ENCODE measurements around the gene POP4. TPM values are rescaled to one million over a fixed set of nuclear protein-coding genes. Genes with fewer than 3 reads are reported as not detected.
A peak's percentile ranks its signal among the peaks of the same experiment; 100 is the strongest.

POP4 gene
- total and polyA plus RNA-seq, 2 of the 4 experiments (the other 2 are of a cell fraction) = 65.1 to 87.2 TPM

GRCh38 chr19:29583196-29583999, 22.7 kb upstream of the POP4 start:
- no TSS peak for BruUV-seq (replicated peaks)
- Histone ChIP-seq H2AK5ac (ENCODE audit: low read depth, low read length) (no peak overlapping the region), H3K4ac (ENCODE audit: low read depth, low read length) (no peak overlapping the region), H3K9ac (ENCODE audit: low read depth, low read length) (no peak overlapping the region), H4K5ac (ENCODE audit: low read depth, low read length) (no peak overlapping the region), H3K4me2 (ENCODE audit: low read depth, low read length) (no peak overlapping the region), H3K56ac (ENCODE audit: extremely low read depth, insufficient read depth, low read length) (no peak overlapping the region), H2AFZ (replicated peaks; ENCODE audit: low read length, poor library complexity) (no peak overlapping the region), H2AK9ac (replicated peaks; ENCODE audit: low read depth, low read length, poor library complexity) (no peak overlapping the region), H3K9me3 (ENCODE audit: control insufficient read depth, insufficient read depth, low read length) (no peaks in the 10 kb centered on the region), H3K18ac (ENCODE audit: low read depth, low read length) (no peak overlapping the region), H3K36me3 (ENCODE audit: control insufficient read depth, insufficient read depth, low read length) (no peaks in the 10 kb centered on the region), H2BK20ac (ENCODE audit: low read depth, low read length) (no peak overlapping the region), H3K27me3 (ENCODE audit: control insufficient read depth, insufficient read depth, low read length) (no peaks in the 10 kb centered on the region), H4K20me1 (ENCODE audit: insufficient read depth, low read length) (no peaks in the 10 kb centered on the region), H3K23ac (ENCODE audit: low read depth, low read length) (no peak overlapping the region), H2BK120ac (ENCODE audit: low read depth, low read length) (no peak overlapping the region), H2BK5ac (ENCODE audit: low read depth, low read length, poor library complexity, severe bottlenecking) (no peak overlapping the region), H3K14ac (replicated peaks; ENCODE audit: low read depth, low read length) (no peak overlapping the region), H2BK15ac (ENCODE audit: low read depth, low read length) (no peak overlapping the region), H3K27ac (ENCODE audit: insufficient read depth, low read length) (no peak overlapping the region), H3K9me1 (ENCODE audit: insufficient read depth, low read length) (no peaks in the 10 kb centered on the region), H4K91ac (ENCODE audit: insufficient read depth, low read depth, low read length) (no peak overlapping the region), H3K4me3 (ENCODE audit: insufficient read depth, low read depth, low read length) (no peak overlapping the region), H3K79me1 (ENCODE audit: low read depth in 1 of 2, low read length in 2 of 2) (no peaks in the 10 kb centered on the region), H3K4me1 (ENCODE audit: control insufficient read depth, insufficient read depth, low read length) (no peaks in the 10 kb centered on the region), H4K8ac (ENCODE audit: low read depth in 2 of 2, low read length in 2 of 2) (no peak overlapping the region)
- dilution Hi-C loops (cut with HindIII; ENCODE audit: low sequenced_read_pairs, unreplicated experiment) (no loop called here), in situ Hi-C loops (cut with MboI; ENCODE audit: low sequenced_read_pairs) (no loop called here), intact Hi-C loops (cut with micrococcal nuclease) (no loop called here)
- CTCF ChIA-PET = no interaction called here
- peak; percentile 40; the same call in 1 of the 2 replicates for ATAC-seq (ENCODE audit: low read depth)
- no CpG with 5 or more reads among the region's 1 CpG for WGBS, 2 experiments (ENCODE audit: extremely low coverage in 2 of 2, insufficient read length in 1 of 2)
- POLR2A ChIA-PET (ENCODE audit: unreplicated experiment) = no interaction called here
- TF ChIP-seq MXI1 (IDR thresholded peaks at IDR 0.05; ENCODE audit: borderline replicate concordance, low read depth, low read length) (no peak), FOS (IDR thresholded peaks at IDR 0.05; ENCODE audit: low read depth, low read length) (peak; percentile 55; the same call in 1 of the 2 replicates), CHD1 (IDR thresholded peaks at IDR 0.05; ENCODE audit: low read depth, low read length) (no peak)
- DNase-seq = peak; percentile 48
